NCI-H510A treated with DMSO at 0.1 percent for 48 hours (cell line): ENCODE measurements around the gene IFIH1.

ENCODE experiments used
- DNase-seq: peaks from one replicate; lab custom pipeline; 2025; lab: John Stamatoyannopoulos, UW

Gene IFIH1

DNA sequence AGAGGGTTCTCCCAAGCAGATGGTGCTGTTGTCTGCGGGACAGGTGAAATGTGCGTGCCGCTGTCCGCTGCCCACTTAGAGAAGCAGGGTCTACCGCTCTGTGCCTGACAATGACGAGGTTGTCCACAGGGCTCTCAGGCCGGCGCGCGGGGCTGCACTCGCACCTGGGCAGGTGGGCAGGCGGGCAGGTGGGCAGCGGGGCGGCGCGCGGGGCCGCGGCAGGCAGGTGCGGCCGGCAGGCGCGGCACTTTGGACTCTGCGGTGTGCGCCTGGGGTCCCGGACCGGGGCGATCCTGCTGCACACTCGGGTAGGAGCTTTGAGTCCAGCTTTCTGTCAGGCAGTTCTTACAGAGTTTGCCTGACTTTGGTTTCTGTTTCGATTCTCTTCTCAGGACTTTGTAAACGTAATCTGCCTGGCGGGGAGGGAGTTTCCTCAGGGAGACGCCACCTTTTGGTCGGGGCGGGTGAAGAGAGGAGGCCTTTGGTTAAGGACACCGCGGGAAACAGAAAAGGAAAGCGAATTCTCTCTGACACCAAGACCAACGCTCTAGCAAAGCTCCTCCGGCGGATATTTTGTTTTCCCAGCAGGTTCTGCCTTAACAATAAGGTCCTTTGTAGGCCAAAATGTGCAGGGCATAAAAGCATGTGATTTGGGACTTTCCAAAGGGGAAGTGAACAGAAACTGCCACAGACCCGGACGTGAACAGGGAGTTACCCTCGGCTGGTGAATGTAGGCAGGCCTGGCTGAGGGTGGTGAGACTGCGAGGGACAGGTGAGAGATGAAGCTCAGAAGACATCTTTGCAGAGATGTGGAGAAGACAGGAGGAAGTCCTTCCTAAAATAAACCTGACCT, at the start of gene IFIH1:
Gene IFIH1 (minus strand): TSS at position 357 of the 853 bp plus-strand sequence. CDS start 377 bp downstream, outside the sequence.
- DNase-seq, result peak; percentile 66

DNA sequence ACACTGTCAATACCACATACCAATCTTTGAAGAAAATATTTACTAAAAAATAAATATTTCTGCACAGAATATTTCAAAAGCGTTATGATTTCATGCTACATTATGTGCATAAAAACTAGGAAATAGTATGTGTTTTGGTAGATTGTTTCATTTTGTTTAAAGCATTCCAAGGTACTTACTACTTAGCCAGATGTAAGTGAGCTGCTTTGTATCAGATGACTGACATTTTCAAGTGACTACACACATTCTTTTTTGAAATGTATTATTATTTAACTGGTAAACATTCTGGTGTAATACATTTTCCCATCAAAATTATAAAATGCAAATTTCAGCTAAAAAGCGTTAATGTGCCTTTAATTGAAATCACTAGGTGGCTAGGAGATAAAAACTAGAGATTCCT, 46.9 kb upstream of the IFIH1 start:
- DNase-seq, result no peak

- no peak for DNase-seq
These were observed 26.1 kb upstream of the IFIH1 start for GRCh38 chr2:162344617-162344950.

- DNase-seq, result peak; percentile 71
These were observed 25.5 kb upstream of the IFIH1 start, which contains the start of gene GCA for GRCh38 chr2:162343824-162344616. Gene GCA, plus strand, starts transcription at chr2:162344132. Its CDS starts 117 bp downstream, at chr2:162344249.

DNA sequence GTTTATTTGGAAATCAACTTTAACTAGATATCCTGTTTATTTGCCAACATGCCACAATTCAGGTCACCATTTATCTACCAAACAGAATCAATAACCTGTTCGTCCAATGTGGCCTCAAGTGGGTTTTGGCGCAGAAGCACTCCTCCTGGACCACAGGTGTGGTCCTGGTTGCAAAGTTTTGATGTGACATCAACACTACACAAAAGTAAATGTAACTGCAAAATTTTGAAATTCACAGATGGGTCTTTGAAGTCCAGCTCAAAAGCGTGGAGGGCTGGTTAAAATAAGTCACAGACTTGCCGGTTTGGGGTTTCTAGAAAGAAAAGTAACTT, 25.0 kb upstream of the IFIH1 start:
- no peak for DNase-seq

DNA sequence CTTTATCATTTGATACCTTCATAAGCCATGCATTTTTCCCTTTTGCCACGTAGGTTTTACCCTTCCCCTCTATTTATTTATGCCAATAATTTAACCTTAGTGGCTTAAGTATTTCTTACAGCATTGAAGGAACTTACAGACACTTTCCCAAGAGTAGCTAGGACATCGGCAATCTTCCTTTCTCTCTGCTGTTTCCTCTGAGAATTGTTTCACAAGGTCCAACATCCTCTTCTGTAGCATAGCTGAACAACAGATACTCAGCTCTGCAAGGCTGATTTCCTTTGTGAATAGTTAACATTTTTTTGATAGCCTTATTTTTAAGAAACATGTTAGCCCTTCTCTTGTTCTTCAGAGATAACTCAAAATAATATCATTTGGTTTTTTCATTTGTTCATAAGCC, 24.4 kb upstream of the IFIH1 start:
- no peak for DNase-seq

- DNase-seq, result no peak
These were observed 23.8 kb upstream of the IFIH1 start for GRCh38 chr2:162342321-162342720.

DNA sequence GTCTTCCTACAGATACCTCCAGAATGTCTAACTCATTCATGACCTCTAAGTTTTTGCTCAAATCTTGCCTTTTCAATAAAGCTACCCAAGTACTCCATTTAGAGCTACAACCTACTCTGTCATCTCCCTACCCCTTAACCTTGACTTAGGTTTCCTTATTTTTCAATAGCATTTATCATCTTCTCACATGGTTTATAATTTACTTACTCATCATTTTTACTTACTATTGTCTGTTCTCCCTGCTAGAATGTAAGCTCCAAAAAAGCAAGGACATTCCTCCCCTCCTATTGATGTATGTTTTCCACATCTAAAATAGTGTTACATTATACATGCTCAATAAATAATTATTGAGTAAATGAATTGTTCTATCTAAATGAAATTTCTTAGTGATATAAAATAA, 22.3 kb upstream of the IFIH1 start:
- DNase-seq, result no peak

GRCh38 chr2:162337868-162338267, 19.4 kb upstream of the IFIH1 start:
- DNase-seq, result no peak

DNA sequence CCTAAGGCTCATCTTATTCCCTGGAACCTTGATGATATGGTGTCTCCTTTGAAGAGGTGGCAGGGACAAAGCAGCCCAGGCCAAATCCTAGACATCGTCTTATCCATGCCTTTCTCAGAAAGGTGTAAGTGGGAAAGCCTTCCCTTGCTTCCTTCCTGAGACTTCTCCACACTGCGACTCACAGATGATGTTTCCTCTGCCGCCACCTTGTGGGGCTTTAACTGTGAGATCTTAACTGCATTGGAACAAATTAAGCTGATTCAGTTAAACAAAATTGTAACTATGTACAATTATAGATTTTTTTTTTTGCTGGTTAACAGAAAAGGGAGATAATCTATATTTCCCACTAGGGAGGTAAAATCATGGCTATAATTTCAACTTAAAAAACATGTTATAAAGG, 15.5 kb upstream of the IFIH1 start:
- DNase-seq, result no peak

DNA sequence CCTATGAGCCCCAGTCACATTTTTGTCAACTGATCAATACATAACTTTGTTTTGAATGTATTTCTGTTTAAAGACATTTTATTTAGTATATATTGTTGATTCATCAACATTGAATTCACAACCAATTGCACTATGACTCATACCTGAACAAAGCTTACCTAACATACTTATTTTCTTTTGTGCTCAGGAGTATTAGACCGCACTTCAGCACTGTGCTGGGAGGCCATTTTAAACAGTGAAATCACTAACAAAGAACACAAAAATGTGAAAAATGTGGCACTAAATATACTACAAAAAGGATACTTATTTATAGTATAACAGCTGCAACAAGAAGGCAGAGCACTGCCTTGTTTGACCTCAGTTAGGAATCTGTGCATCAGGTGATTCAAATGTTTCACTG, 12.4 kb upstream of the IFIH1 start:
- no peak for DNase-seq

- DNase-seq, result no peak
These were observed 10.1 kb upstream of the IFIH1 start for GRCh38 chr2:162328424-162329157.

GRCh38 chr2:162327806-162328205, 9.3 kb upstream of the IFIH1 start:
- DNase-seq, result no peak

DNA sequence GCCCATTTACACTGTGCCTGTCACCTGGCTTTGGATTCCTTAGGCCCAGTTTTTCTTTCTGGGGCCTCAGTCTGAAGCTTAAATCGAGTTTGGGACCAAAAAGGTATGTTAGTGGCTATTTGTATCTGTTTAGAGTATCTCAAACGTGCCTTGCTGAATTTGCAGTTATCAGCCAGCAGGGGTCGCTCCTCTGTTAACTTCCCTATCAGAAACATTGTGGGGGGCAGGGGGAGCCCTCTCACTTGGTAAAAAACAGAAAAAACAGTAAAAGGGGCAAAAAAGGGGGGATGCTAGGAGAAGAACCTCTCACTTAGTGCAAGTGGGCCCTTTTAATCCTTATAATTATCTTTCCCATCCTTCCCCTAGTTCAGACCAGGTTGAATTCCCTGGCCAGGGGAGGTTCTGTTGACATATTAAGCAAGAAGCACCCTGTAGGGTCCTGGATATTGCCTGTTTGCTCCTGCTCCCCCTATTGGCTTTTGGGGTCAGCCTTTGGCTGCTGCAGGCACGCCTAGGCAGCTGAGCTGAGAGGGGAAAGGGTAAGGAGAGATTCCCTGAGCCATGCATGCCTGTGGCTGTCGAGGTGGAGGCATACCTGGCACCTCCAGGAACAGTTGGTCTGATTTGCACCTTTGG, 8.8 kb upstream of the IFIH1 start:
- no peak for DNase-seq

GRCh38 chr2:162324953-162325352, 6.5 kb upstream of the IFIH1 start:
- no peak for DNase-seq

- no peak for DNase-seq
These were observed 2.5 kb upstream of the IFIH1 start for GRCh38 chr2:162320864-162321517.

- DNase-seq, result peak; percentile 32
These were observed 590 bp downstream of the IFIH1 start for GRCh38 chr2:162317861-162318327.

DNA sequence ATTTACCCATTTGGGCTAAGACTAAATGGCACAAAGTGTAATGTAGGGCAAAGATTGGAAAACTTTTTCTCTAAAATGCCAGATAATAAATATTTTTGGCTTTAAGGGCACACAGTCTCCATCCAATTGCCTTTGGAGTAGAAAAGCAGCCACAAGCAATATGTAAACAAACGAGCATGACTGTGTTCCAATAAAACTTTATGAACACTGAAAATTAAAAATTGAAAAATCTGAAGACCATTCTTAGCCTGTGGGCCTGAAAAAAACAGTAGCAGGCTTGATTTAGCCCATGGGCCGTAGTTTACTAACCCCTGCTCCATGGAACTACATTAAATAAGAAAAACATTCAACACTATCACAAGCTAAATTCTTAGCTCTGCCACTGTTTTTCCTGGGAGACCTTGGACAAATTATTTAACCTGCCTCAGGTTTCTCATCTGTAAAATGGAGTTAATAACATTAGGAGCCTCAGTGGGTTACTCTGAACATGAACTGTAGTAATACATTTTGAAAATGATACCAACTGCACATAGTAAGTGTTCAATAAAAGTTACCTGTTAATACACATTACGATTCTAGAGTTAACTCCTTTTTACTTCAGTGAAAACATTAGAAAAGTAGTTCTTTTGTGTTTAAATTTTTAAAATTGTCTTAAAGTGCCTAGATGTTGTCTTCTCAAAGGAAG, 1.3 kb downstream of the IFIH1 start:
- DNase-seq, result no peak

DNA sequence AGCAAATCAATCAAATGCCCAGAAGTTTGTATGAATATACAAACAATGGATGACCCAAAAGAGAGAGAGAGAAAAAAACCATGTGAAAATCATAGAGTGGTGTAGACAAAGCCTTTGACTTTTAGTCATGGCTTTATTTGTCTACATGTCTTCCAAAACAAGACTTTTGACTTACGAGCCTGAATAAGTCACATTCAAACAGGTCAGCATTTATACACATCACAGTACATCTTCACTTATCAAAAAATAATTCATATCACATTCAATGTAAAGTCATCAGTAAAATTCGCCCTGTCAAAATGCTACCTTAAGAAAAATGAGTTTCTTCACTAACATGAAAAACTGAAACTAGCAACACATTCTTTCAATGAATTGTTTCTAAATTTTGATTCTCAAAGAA, 1.9 kb downstream of the IFIH1 start:
- no peak for DNase-seq

GRCh38 chr2:162315938-162316337, 2.5 kb downstream of the IFIH1 start:
- no peak for DNase-seq

DNA sequence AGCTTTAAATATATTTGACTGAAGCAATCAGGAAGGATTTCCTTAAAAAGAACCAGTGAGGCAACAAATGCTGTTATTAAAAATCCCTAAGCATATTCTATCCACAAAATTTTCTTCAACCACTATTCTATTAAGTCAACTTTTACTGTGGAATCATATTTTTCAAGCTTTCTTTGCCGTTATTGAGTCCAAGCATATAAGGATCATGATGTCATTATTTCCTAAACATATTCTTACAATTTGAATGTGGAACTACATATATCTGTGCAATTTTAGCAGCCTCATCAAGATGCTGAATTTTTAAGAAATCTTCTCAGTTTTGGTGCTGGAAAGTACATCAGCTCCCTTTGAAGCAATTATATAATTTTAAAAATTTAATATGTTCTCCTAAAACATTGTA, 5.6 kb downstream of the IFIH1 start:
- no peak for DNase-seq
